MG63 (cell line): ENCODE results near the gene FYN. TPM values are rescaled to one million over a fixed set of nuclear protein-coding genes. Genes with fewer than 3 reads are reported as not detected.

Experiments used
- DNase-seq: peaks from one replicate; pipeline ENCODE4 v3.0.0-alpha.2; 2020
- H3K27me3 ChIP-seq: fragments of 250-450 bp; sonication (Bioruptor Pico); 2 replicates; pipeline ENCODE4 v1.5.1; 2020; ENCODE audit warnings: mild to moderate bottlenecking, moderate library complexity
- H3K36me3 ChIP-seq: fragments of 250-450 bp; sonication (Bioruptor Pico); 2 replicates; pipeline ENCODE4 v1.5.1; 2020; ENCODE audit warnings: mild to moderate bottlenecking, moderate library complexity
- H3K4me3 ChIP-seq: fragments of 250-450 bp; sonication (Bioruptor Pico); 2 replicates; pipeline ENCODE4 v1.5.1; 2020; ENCODE audit warnings: mild to moderate bottlenecking, moderate library complexity
- H3K9me3 ChIP-seq: fragments of 250-450 bp; sonication (Bioruptor Pico); 2 replicates; pipeline ENCODE4 v1.5.1; 2020; ENCODE audit warnings: mild to moderate bottlenecking, moderate library complexity
- total RNA-seq: library from RNA; depleted of rRNA; stranded (reverse); fragments of >200 nt; shearing (Covaris generic); gene quantifications from 2 replicates; pipeline ENCODE4 v1.2.3, GENCODE V29; 2014; ENCODE audit warnings: low replicate concordance

Gene FYN
- total RNA-seq, 1 experiment from 2014 or later, result 48.7 TPM

- Histone ChIP-seq H3K27me3 (no peaks in the 10 kb centered on the region), H3K36me3 (peaks cover 6% of the 10 kb centered on the region; the same call in 1 of the 2 replicates), H3K9me3 (no peaks in the 10 kb centered on the region), H3K4me3 (no peak overlapping the region)
- no peak for DNase-seq
Observed at GRCh38 chr6:111680015-111680712, 193.1 kb downstream of the FYN start.

- H3K9me3 ChIP-seq, result no peaks in the 10 kb centered on the region
- peaks cover 3% of the 10 kb centered on the region; the same call in 1 of the 2 replicates for H3K36me3 ChIP-seq
Observed at GRCh38 chr6:111679126-111679858, 194.0 kb downstream of the FYN start.

GRCh38 chr6:111677249-111677990 lies 195.8 kb downstream of the FYN start:
- Histone ChIP-seq H3K27me3 (no peaks in the 10 kb centered on the region), H3K9me3 (no peaks in the 10 kb centered on the region), H3K36me3 (peaks cover 3% of the 10 kb centered on the region; the same call in 1 of the 2 replicates), H3K4me3 (no peak overlapping the region)
- DNase-seq, result no peak

More at GRCh38 chr6:111679126-111679858, 194.0 kb downstream of the FYN start:
- no peaks in the 10 kb centered on the region for H3K27me3 ChIP-seq
- H3K4me3 ChIP-seq, result no peak overlapping the region
- DNase-seq, result no peak

- no peaks in the 10 kb centered on the region for H3K36me3 ChIP-seq
- no peak overlapping the region for H3K4me3 ChIP-seq
- H3K27me3 ChIP-seq, result no peaks in the 10 kb centered on the region
- DNase-seq, result no peak
- no peaks in the 10 kb centered on the region for H3K9me3 ChIP-seq
Observed at GRCh38 chr6:111676383-111676782, 196.9 kb downstream of the FYN start.

- Histone ChIP-seq H3K9me3 (no peaks in the 10 kb centered on the region), H3K36me3 (no peaks in the 10 kb centered on the region), H3K27me3 (no peaks in the 10 kb centered on the region), H3K4me3 (no peak overlapping the region)
- DNase-seq, result no peak
Observed at GRCh38 chr6:111674883-111675282, 198.4 kb downstream of the FYN start.

GRCh38 chr6:111674413-111674812 lies 198.8 kb downstream of the FYN start:
- H3K27me3 ChIP-seq, result no peaks in the 10 kb centered on the region
- H3K9me3 ChIP-seq, result no peaks in the 10 kb centered on the region
- H3K36me3 ChIP-seq, result no peaks in the 10 kb centered on the region
- no peak overlapping the region for H3K4me3 ChIP-seq
- no peak for DNase-seq

GRCh38 chr6:111673937-111674336 lies 199.3 kb downstream of the FYN start:
- no peak for DNase-seq
- no peak overlapping the region for H3K4me3 ChIP-seq
- no peaks in the 10 kb centered on the region for H3K36me3 ChIP-seq
- no peaks in the 10 kb centered on the region for H3K9me3 ChIP-seq
- no peaks in the 10 kb centered on the region for H3K27me3 ChIP-seq

GRCh38 chr6:111673532-111673931 lies 199.7 kb downstream of the FYN start:
- no peaks in the 10 kb centered on the region for H3K27me3 ChIP-seq
- no peaks in the 10 kb centered on the region for H3K36me3 ChIP-seq
- DNase-seq, result no peak

GRCh38 chr6:111672761-111673450 lies 200.3 kb downstream of the FYN start:
- Histone ChIP-seq H3K36me3 (no peaks in the 10 kb centered on the region), H3K4me3 (no peak overlapping the region), H3K27me3 (no peaks in the 10 kb centered on the region), H3K9me3 (no peaks in the 10 kb centered on the region)
- DNase-seq, result no peak

More at GRCh38 chr6:111673532-111673931, 199.7 kb downstream of the FYN start:
- Histone ChIP-seq H3K9me3 (no peaks in the 10 kb centered on the region), H3K4me3 (no peak overlapping the region)

GRCh38 chr6:111669326-111669725 lies 203.9 kb downstream of the FYN start:
- Histone ChIP-seq H3K9me3 (no peaks in the 10 kb centered on the region), H3K27me3 (no peaks in the 10 kb centered on the region), H3K4me3 (no peak overlapping the region), H3K36me3 (no peaks in the 10 kb centered on the region)
- no peak for DNase-seq

- Histone ChIP-seq H3K4me3 (no peak overlapping the region), H3K27me3 (no peaks in the 10 kb centered on the region), H3K36me3 (no peaks in the 10 kb centered on the region), H3K9me3 (no peaks in the 10 kb centered on the region)
- DNase-seq, result no peak
Observed at GRCh38 chr6:111668410-111668809, 204.8 kb downstream of the FYN start.

- Histone ChIP-seq H3K27me3 (no peaks in the 10 kb centered on the region), H3K9me3 (no peaks in the 10 kb centered on the region), H3K36me3 (no peaks in the 10 kb centered on the region), H3K4me3 (no peak overlapping the region)
- no peak for DNase-seq
Observed at GRCh38 chr6:111667931-111668330, 205.3 kb downstream of the FYN start.

GRCh38 chr6:111666847-111667246 lies 206.4 kb downstream of the FYN start:
- Histone ChIP-seq H3K4me3 (no peak overlapping the region), H3K27me3 (no peaks in the 10 kb centered on the region), H3K36me3 (no peaks in the 10 kb centered on the region), H3K9me3 (no peaks in the 10 kb centered on the region)
- DNase-seq, result no peak

GRCh38 chr6:111664565-111665030 lies 208.7 kb downstream of the FYN start:
- H3K36me3 ChIP-seq, result no peaks in the 10 kb centered on the region
- H3K27me3 ChIP-seq, result no peaks in the 10 kb centered on the region
- H3K4me3 ChIP-seq, result no peak overlapping the region
- no peak for DNase-seq
- no peaks in the 10 kb centered on the region for H3K9me3 ChIP-seq

- Histone ChIP-seq H3K9me3 (no peaks in the 10 kb centered on the region), H3K36me3 (no peaks in the 10 kb centered on the region), H3K4me3 (no peak overlapping the region), H3K27me3 (no peaks in the 10 kb centered on the region)
- DNase-seq, result no peak
Observed at GRCh38 chr6:111663692-111664564, 209.3 kb downstream of the FYN start.
